Skeletal muscle tissue (tissue), 4 donors: ENCODE results near the gene C19orf81. TPM values are rescaled to one million over a fixed set of nuclear protein-coding genes. Genes with fewer than 3 reads are reported as not detected.

Source experiments
- H3K27ac ChIP-seq: one replicate; pipeline ENCODE4 v1.7.0; 2013; ENCODE audit warnings: mild to moderate bottlenecking, low read depth, low read length, inconsistent platforms
- H3K27me3 ChIP-seq, 3 donors: one replicate each; pipeline ENCODE4 v1.7.0; 2013; ENCODE audit warnings: low read length in 3 of 3; ENCODE audit not compliant: control insufficient read depth in 3 of 3, insufficient read depth in 3 of 3
- H3K36me3 ChIP-seq, 3 donors: one replicate each; pipeline ENCODE4 v1.7.0; 2013; ENCODE audit warnings: low read length in 3 of 3; ENCODE audit not compliant: control insufficient read depth in 3 of 3, insufficient read depth in 3 of 3
- H3K4me1 ChIP-seq, 3 donors: one replicate each; pipeline ENCODE4 v1.7.0; 2013; ENCODE audit warnings: low read length in 3 of 3, mild to moderate bottlenecking in 3 of 3; ENCODE audit not compliant: control insufficient read depth in 3 of 3, insufficient read depth in 3 of 3
- H3K4me3 ChIP-seq, 3 donors: one replicate each; pipeline ENCODE4 v1.7.0; 2013; ENCODE audit warnings: low read length in 3 of 3
- H3K9ac ChIP-seq, 3 donors: one replicate each; pipeline ENCODE4 v1.7.0; 2013; ENCODE audit warnings: low read length in 3 of 3, mild to moderate bottlenecking in 3 of 3, moderate library complexity in 2 of 3, low read depth in 1 of 3
- H3K9me3 ChIP-seq, 3 donors: one replicate each; pipeline ENCODE4 v1.7.0; 2013; ENCODE audit warnings: low read length in 3 of 3; ENCODE audit not compliant: control insufficient read depth in 3 of 3
- total RNA-seq: library from RNA; depleted of rRNA; stranded (reverse); fragments of >200 nt; gene quantifications from one replicate; pipeline ENCODE4 v1.2.3, GENCODE V29; 2014
- donor health status: Osteomylitis.

Gene C19orf81
- total RNA-seq, 1 donor from 2014 or later: not detected

- Histone ChIP-seq H3K4me3 (no peak overlapping the region), H3K27me3 (peaks cover 45 to 54% (median 54%) of the 10 kb centered on the region in 3 donors), H3K27ac (no peak overlapping the region), H3K9me3 (no peaks in the 10 kb centered on the region), H3K4me1 (no peaks in the 10 kb centered on the region), H3K36me3 (no peaks in the 10 kb centered on the region), H3K9ac (no peak overlapping the region)
These were observed 46.2 kb downstream of the C19orf81 start for GRCh38 chr19:50695251-50696093.

GRCh38 chr19:50696094-50696483 lies 46.8 kb downstream of the C19orf81 start:
- no peak overlapping the region for H3K9ac ChIP-seq
- no peak overlapping the region for H3K4me3 ChIP-seq
- no peaks in the 10 kb centered on the region for H3K36me3 ChIP-seq
- H3K4me1 ChIP-seq: no peaks in the 10 kb centered on the region
- H3K27ac ChIP-seq: no peak overlapping the region
- no peaks in the 10 kb centered on the region for H3K9me3 ChIP-seq
- H3K27me3 ChIP-seq: peaks cover 49 to 55% (median 52%) of the 10 kb centered on the region in 3 donors

GRCh38 chr19:50697414-50698124 lies 48.3 kb downstream of the C19orf81 start:
- Histone ChIP-seq H3K27ac (no peak overlapping the region), H3K9ac (no peak overlapping the region), H3K4me1 (no peaks in the 10 kb centered on the region), H3K9me3 (no peaks in the 10 kb centered on the region), H3K4me3 (no peak overlapping the region), H3K36me3 (no peaks in the 10 kb centered on the region), H3K27me3 (peaks cover 48 to 52% (median 49%) of the 10 kb centered on the region in 3 donors)

- no peaks in the 10 kb centered on the region for H3K9me3 ChIP-seq
- H3K9ac ChIP-seq: no peak overlapping the region
- no peak overlapping the region for H3K27ac ChIP-seq
- peaks cover 33 to 44% (median 39%) of the 10 kb centered on the region in 3 donors for H3K27me3 ChIP-seq
- no peak overlapping the region for H3K4me3 ChIP-seq
- H3K4me1 ChIP-seq: no peaks in the 10 kb centered on the region
- H3K36me3 ChIP-seq: no peaks in the 10 kb centered on the region
These were observed 52.2 kb downstream of the C19orf81 start for GRCh38 chr19:50701367-50701985.

DNA sequence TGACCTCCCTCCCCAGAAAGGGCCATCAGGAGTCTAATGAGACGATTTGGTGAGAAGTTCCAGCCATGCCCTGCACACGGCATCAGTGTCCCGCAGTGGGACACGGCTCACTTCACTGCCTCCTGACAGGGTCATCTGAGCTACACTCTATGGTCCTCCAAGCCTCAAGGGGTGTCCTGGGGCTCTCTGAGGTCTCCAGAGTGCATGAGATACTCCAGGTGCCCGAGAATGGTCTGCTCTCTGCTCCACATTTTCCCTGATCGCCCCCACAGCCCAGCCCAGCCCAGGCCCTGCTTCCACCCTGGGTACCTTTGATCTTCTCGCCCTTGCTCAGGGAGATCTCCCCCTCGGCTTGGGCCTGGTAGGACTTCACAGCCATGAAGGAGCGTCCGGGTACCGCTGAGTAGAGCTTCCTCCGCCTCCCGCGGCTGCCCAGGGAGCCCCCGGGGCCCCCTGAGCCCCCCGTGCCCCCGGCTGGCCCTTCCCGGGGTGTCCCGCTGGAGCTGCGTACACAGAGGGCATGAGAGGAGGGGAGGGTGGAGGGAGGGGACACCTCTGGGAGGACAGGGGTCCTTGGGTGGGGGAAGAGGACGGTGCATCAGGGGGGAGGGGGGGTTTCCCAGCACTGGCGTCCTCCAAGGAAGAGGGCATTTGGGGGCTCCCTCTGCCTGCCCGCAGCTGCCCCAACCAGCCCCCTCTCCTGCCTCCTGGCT lies 53.1 kb downstream of the C19orf81 start:
- Histone ChIP-seq H3K9me3 (no peaks in the 10 kb centered on the region), H3K27ac (no peak overlapping the region), H3K36me3 (no peaks in the 10 kb centered on the region), H3K4me1 (no peaks in the 10 kb centered on the region), H3K27me3 (peaks cover 27 to 43% (median 32%) of the 10 kb centered on the region in 3 donors), H3K9ac (no peak overlapping the region), H3K4me3 (no peak overlapping the region)

DNA sequence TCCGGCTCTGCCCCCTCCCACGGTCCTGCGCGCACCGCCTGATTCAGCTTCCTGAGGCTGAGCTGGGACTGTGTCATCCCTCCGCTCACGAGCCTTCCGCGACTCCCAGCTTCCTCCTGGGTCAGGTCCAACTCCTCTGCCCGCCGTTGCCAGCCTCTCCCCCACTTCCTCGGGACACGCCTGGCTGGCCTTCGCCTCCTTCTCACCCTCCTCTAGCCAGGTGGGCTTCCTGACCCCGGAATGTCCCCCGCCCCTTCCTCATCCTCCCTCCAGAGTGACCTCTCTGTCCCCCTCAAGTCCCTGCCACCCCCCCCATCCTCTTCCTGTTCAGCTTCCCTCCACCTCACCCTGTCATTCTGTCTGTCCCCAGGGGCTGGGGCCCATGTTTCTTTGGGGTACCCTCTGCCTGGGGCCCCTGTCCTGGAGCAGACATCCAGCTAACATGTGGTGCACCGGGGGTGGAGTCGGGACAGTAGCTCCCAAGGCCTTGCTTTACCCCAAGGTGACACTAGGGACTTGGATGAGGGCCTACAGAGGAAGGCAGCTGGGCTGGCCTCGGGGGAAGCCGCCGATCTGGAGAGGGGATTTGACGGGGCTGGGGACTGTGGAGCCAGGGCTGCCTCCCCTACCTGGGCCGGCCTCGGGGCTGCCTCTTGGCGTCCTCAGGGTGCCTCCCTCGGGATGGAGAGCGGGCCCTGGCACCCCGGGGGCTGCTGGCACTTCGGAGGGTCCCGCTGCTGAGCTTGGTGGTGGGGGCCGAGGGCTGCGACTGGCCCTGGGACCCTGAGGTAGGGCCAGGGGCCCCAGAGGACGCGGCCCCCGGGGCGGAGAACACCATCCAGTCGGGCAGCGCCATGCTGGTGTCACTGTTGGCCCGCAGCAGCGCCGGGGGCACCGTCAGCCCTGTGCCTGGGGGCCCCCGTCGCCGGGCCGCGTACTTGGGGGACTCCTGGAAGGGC lies 53.9 kb downstream of the C19orf81 start:
- Histone ChIP-seq H3K4me3 (no peak overlapping the region), H3K27me3 (peaks cover 20 to 41% (median 32%) of the 10 kb centered on the region in 3 donors)

GRCh38 chr19:50703915-50704796 lies 54.9 kb downstream of the C19orf81 start:
- Histone ChIP-seq H3K27me3 (peaks cover 20 to 41% (median 32%) of the 10 kb centered on the region in 3 donors), H3K4me3 (no peak overlapping the region), H3K27ac (no peak overlapping the region), H3K9ac (no peak overlapping the region), H3K4me1 (no peaks in the 10 kb centered on the region), H3K9me3 (no peaks in the 10 kb centered on the region), H3K36me3 (no peaks in the 10 kb centered on the region)

More for the DNA sequence above, 53.9 kb downstream of the C19orf81 start:
- Histone ChIP-seq H3K4me1 (no peaks in the 10 kb centered on the region), H3K9ac (no peak overlapping the region), H3K27ac (no peak overlapping the region), H3K9me3 (no peaks in the 10 kb centered on the region), H3K36me3 (no peaks in the 10 kb centered on the region)

- Histone ChIP-seq H3K9me3 (no peaks in the 10 kb centered on the region), H3K9ac (no peak overlapping the region), H3K4me3 (no peak overlapping the region), H3K36me3 (no peaks in the 10 kb centered on the region), H3K27me3 (peaks cover 16 to 34% (median 28%) of the 10 kb centered on the region in 3 donors), H3K27ac (no peak overlapping the region), H3K4me1 (no peaks in the 10 kb centered on the region)
These were observed 56.3 kb downstream of the C19orf81 start for GRCh38 chr19:50705422-50706019.
